NCI-H2171 (cell line): ENCODE measurements around the gene SIGLEC7.

ENCODE experiments used
- DNase-seq: peaks from one replicate; lab custom pipeline; 2025; lab: John Stamatoyannopoulos, UW

SIGLEC7 gene

GRCh38 chr19:51119101-51119500 is 23.0 kb upstream of the SIGLEC7 start:
- no peak for DNase-seq

- no peak for DNase-seq
These were observed 22.5 kb upstream of the SIGLEC7 start for GRCh38 chr19:51119611-51120010.

GRCh38 chr19:51120160-51120559 is 21.9 kb upstream of the SIGLEC7 start:
- DNase-seq: no peak

GRCh38 chr19:51121257-51121656 is 20.8 kb upstream of the SIGLEC7 start:
- no peak for DNase-seq

GRCh38 chr19:51122112-51122981 is 19.8 kb upstream of the SIGLEC7 start:
- no peak for DNase-seq

- DNase-seq: no peak
These were observed 18.7 kb upstream of the SIGLEC7 start for GRCh38 chr19:51123381-51123800.

- no peak for DNase-seq
These were observed 18.3 kb upstream of the SIGLEC7 start for GRCh38 chr19:51123802-51124201.

- no peak for DNase-seq
These were observed 17.9 kb upstream of the SIGLEC7 start for GRCh38 chr19:51124216-51124615.

- no peak for DNase-seq
These were observed 17.4 kb upstream of the SIGLEC7 start, which contains the start of gene SIGLEC9 for GRCh38 chr19:51124729-51125128. SIGLEC9 (plus strand) TSS chr19:51124906; CDS start chr19:51124975, 69 bp downstream.

GRCh38 chr19:51125421-51126075 is 16.6 kb upstream of the SIGLEC7 start:
- no peak for DNase-seq

GRCh38 chr19:51127032-51127431 is 15.1 kb upstream of the SIGLEC7 start:
- no peak for DNase-seq

GRCh38 chr19:51127755-51128154 is 14.3 kb upstream of the SIGLEC7 start:
- DNase-seq: no peak

- no peak for DNase-seq
These were observed 13.9 kb upstream of the SIGLEC7 start for GRCh38 chr19:51128227-51128626.

GRCh38 chr19:51129716-51130115 is 12.4 kb upstream of the SIGLEC7 start:
- no peak for DNase-seq

- DNase-seq: no peak
These were observed 10.1 kb upstream of the SIGLEC7 start for GRCh38 chr19:51131780-51132680.

GRCh38 chr19:51135004-51135403 is 7.1 kb upstream of the SIGLEC7 start:
- DNase-seq: no peak

- DNase-seq: no peak
These were observed 5.9 kb upstream of the SIGLEC7 start for GRCh38 chr19:51135986-51136762.

- DNase-seq: no peak
These were observed 5.1 kb upstream of the SIGLEC7 start for GRCh38 chr19:51136851-51137551.

GRCh38 chr19:51137792-51138425 is 4.2 kb upstream of the SIGLEC7 start:
- no peak for DNase-seq

GRCh38 chr19:51138549-51138979 is 3.5 kb upstream of the SIGLEC7 start:
- DNase-seq: no peak
